Aorta (tissue), 4 donors: ENCODE measurements around the gene KRTAP10-5. TPM values are rescaled to one million over a fixed set of nuclear protein-coding genes. Genes with fewer than 3 reads are reported as not detected.

Experiments
- polyA plus RNA-seq, 2 donors: library from polyadenylated mRNA; stranded (reverse); fragments of 200-250 nt; gene quantifications; one replicate each; pipeline ENCODE4 v1.2.3, GENCODE V29; 2013
- total RNA-seq, 2 donors: library from RNA; stranded (reverse); fragmentation: NEBNext Ultra II Directional; extraction: Animal tissue kit (Norgen Biotek cat#: 25700); gene quantifications; one replicate each; pipeline ENCODE4 v1.2.1, GENCODE V29; 2021
- donor health status: healthy with polysubstance abuse.
- donor health status: Bipolar disorder and iron deficiency.
- donor health status: DM: no; HTN: no; CAD: no.
- donor health status: DM: yes; HTN: yes; CAD: no.

Gene KRTAP10-5
- total and polyA plus RNA-seq, 4 donors: not detected

Other genes starting within 250 kb of the KRTAP10-5 start
- gene CFAP410, start 241.2 kb downstream of the KRTAP10-5 start, total RNA-seq: 10 to 100 TPM; 19.4 to 20.9 TPM
- 100 to 1,000 TPM in 1 of 2 donors, 10 to 100 TPM in 1; 26.2 to 121 TPM for gene CFAP410, start 241.2 kb downstream of the KRTAP10-5 start, polyA plus RNA-seq
- 10 to 100 TPM in 1 of 2 donors, 1 to 10 TPM in 1; 7.0 to 15.8 TPM for gene TRPM2, start 227.0 kb downstream of the KRTAP10-5 start, total RNA-seq
- 1 to 10 TPM; 2.2 to 4.9 TPM for gene TRPM2, start 227.0 kb downstream of the KRTAP10-5 start, polyA plus RNA-seq
- 1 to 10 TPM; 1.6 to 5.3 TPM for gene LRRC3, start 125.1 kb downstream of the KRTAP10-5 start, total RNA-seq
- 1 to 10 TPM in 1 of 2 donors, under 1 TPM in 1; 0.63 to 1.5 TPM for gene LRRC3, start 125.1 kb downstream of the KRTAP10-5 start, polyA plus RNA-seq
- gene KRTAP10-1, start 40.4 kb downstream of the KRTAP10-5 start, total RNA-seq: not detected
- not detected for gene KRTAP10-1, start 40.4 kb downstream of the KRTAP10-5 start, polyA plus RNA-seq
- not detected for gene KRTAP10-2, start 29.1 kb downstream of the KRTAP10-5 start, total RNA-seq
- not detected for gene KRTAP10-2, start 29.1 kb downstream of the KRTAP10-5 start, polyA plus RNA-seq
- not detected for gene KRTAP10-3, start 21.8 kb downstream of the KRTAP10-5 start, total RNA-seq
- not detected for gene KRTAP10-3, start 21.8 kb downstream of the KRTAP10-5 start, polyA plus RNA-seq
- not detected for gene KRTAP10-4, start 6.9 kb downstream of the KRTAP10-5 start, total RNA-seq
- not detected for gene KRTAP10-4, start 6.9 kb downstream of the KRTAP10-5 start, polyA plus RNA-seq
- gene KRTAP10-6, start 11.9 kb upstream of the KRTAP10-5 start, total RNA-seq: not detected
- not detected for gene KRTAP10-6, start 11.9 kb upstream of the KRTAP10-5 start, polyA plus RNA-seq
- gene KRTAP10-7, start 20.0 kb upstream of the KRTAP10-5 start, total RNA-seq: not detected
- not detected for gene KRTAP10-7, start 20.0 kb upstream of the KRTAP10-5 start, polyA plus RNA-seq
- gene KRTAP10-8, start 31.5 kb upstream of the KRTAP10-5 start, total RNA-seq: not detected
- not detected for gene KRTAP10-8, start 31.5 kb upstream of the KRTAP10-5 start, polyA plus RNA-seq
- not detected for gene KRTAP10-9, start 46.5 kb upstream of the KRTAP10-5 start, total RNA-seq
- gene KRTAP10-9, start 46.5 kb upstream of the KRTAP10-5 start, polyA plus RNA-seq: not detected
- gene KRTAP10-10, start 56.8 kb upstream of the KRTAP10-5 start, total RNA-seq: not detected
- not detected for gene KRTAP10-10, start 56.8 kb upstream of the KRTAP10-5 start, polyA plus RNA-seq
- gene KRTAP10-11, start 65.8 kb upstream of the KRTAP10-5 start, total RNA-seq: not detected
- gene KRTAP10-11, start 65.8 kb upstream of the KRTAP10-5 start, polyA plus RNA-seq: not detected
- gene KRTAP12-4, start 74.1 kb upstream of the KRTAP10-5 start, total RNA-seq: not detected
- gene KRTAP12-4, start 74.1 kb upstream of the KRTAP10-5 start, polyA plus RNA-seq: not detected
- gene KRTAP12-3, start 77.3 kb upstream of the KRTAP10-5 start, total RNA-seq: not detected
- gene KRTAP12-3, start 77.3 kb upstream of the KRTAP10-5 start, polyA plus RNA-seq: not detected
- gene KRTAP12-2, start 86.3 kb upstream of the KRTAP10-5 start, total RNA-seq: not detected
- gene KRTAP12-2, start 86.3 kb upstream of the KRTAP10-5 start, polyA plus RNA-seq: not detected
- not detected for gene KRTAP12-1, start 101.6 kb upstream of the KRTAP10-5 start, total RNA-seq
- not detected for gene KRTAP12-1, start 101.6 kb upstream of the KRTAP10-5 start, polyA plus RNA-seq
- gene KRTAP10-12, start 116.6 kb upstream of the KRTAP10-5 start, total RNA-seq: not detected
- gene KRTAP10-12, start 116.6 kb upstream of the KRTAP10-5 start, polyA plus RNA-seq: not detected
- not detected for gene TSPEAR, start 131.0 kb upstream of the KRTAP10-5 start, total RNA-seq
- gene TSPEAR, start 131.0 kb upstream of the KRTAP10-5 start, polyA plus RNA-seq: not detected
- 10 to 100 TPM; 79.5 to 83.6 TPM for gene UBE2G2, start 221.2 kb upstream of the KRTAP10-5 start, total RNA-seq
- gene UBE2G2, start 221.2 kb upstream of the KRTAP10-5 start, polyA plus RNA-seq: 10 to 100 TPM; 46.8 to 60.0 TPM
- 10 to 100 TPM; 63.2 to 68.9 TPM for gene SUMO3, start 237.5 kb upstream of the KRTAP10-5 start, total RNA-seq
- gene SUMO3, start 237.5 kb upstream of the KRTAP10-5 start, polyA plus RNA-seq: 10 to 100 TPM; 35.7 to 88.0 TPM